IMR-90 (cell line): ENCODE measurements around the gene POLR3G. TPM values are rescaled to one million over a fixed set of nuclear protein-coding genes. Genes with fewer than 3 reads are reported as not detected.

Source experiments
- ATAC-seq: fragments of 200-7000 bp; cut with Tn5 transposase; 2 replicates; pipeline ENCODE4 v1.9.1; 2020; ENCODE audit warnings: low read depth, mild to moderate bottlenecking, moderate library complexity
- BruUV-seq: library from RNA; stranded (reverse); fragments of 400-500 nt; replicated peaks from 2 replicates; lab custom pipeline; 2021; lab: Mats Ljungman, UMichigan
- CTCF ChIA-PET: fragments of 300-600 bp; formaldehyde crosslinking; extraction: SDS; loops from one replicate; lab custom pipeline; 2021; ENCODE audit warnings: antibody characterized with exemption; lab: Yijun Ruan, JAX
- POLR2A ChIA-PET: fragments of 300-600 bp; sonication (Branson Sonifier 250); formaldehyde crosslinking; loops from one replicate; lab custom pipeline; 2022; ENCODE audit warnings: antibody characterized with exemption; ENCODE audit not compliant: unreplicated experiment; lab: Charles Lee
- DNase-seq: peaks from one replicate; pipeline ENCODE4 v3.0.0; 2013
- H2AFZ ChIP-seq: replicated peaks from 2 replicates; pipeline ENCODE3; 2013; ENCODE audit warnings: low read length, mild to moderate bottlenecking; ENCODE audit not compliant: poor library complexity
- H2AK5ac ChIP-seq: 2 replicates; pipeline ENCODE4 v1.6.1; 2013; ENCODE audit warnings: low read depth, low read length, inconsistent platforms
- H2AK9ac ChIP-seq: replicated peaks from 2 replicates; pipeline ENCODE3; 2013; ENCODE audit warnings: mild to moderate bottlenecking, low read depth, low read length, moderate library complexity; ENCODE audit not compliant: poor library complexity
- H2BK120ac ChIP-seq: 2 replicates; pipeline ENCODE4 v1.6.1; 2013; ENCODE audit warnings: low read depth, low read length, inconsistent platforms
- H2BK15ac ChIP-seq: 3 replicates; pipeline ENCODE4 v1.6.1; 2013; ENCODE audit warnings: low read depth, low read length, inconsistent platforms
- H2BK20ac ChIP-seq: 2 replicates; pipeline ENCODE4 v1.6.1; 2013; ENCODE audit warnings: low read depth, mild to moderate bottlenecking, inconsistent platforms, low read length, moderate library complexity
- H2BK5ac ChIP-seq: 2 replicates; pipeline ENCODE4 v1.6.1; 2013; ENCODE audit warnings: mild to moderate bottlenecking, low read depth, low read length, inconsistent platforms; ENCODE audit not compliant: poor library complexity, severe bottlenecking
- H3K14ac ChIP-seq: replicated peaks from 2 replicates; pipeline ENCODE4 v1.6.1; 2013; ENCODE audit warnings: low read depth, low read length, inconsistent platforms
- H3K18ac ChIP-seq: 2 replicates; pipeline ENCODE4 v1.6.1; 2013; ENCODE audit warnings: low read depth, low read length, control low read depth
- H3K23ac ChIP-seq: 2 replicates; pipeline ENCODE4 v1.6.1; 2013; ENCODE audit warnings: low read depth, low read length, inconsistent platforms
- H3K27ac ChIP-seq: 2 replicates; pipeline ENCODE4 v1.5.1; 2013; ENCODE audit warnings: mild to moderate bottlenecking, control low read depth, low read length; ENCODE audit not compliant: insufficient read depth
- H3K27me3 ChIP-seq: 2 replicates; pipeline ENCODE4 v1.6.1; 2013; ENCODE audit warnings: low read length; ENCODE audit not compliant: control insufficient read depth, insufficient read depth
- H3K36me3 ChIP-seq: 2 replicates; pipeline ENCODE4 v1.6.1; 2013; ENCODE audit warnings: low read length, mixed read lengths; ENCODE audit not compliant: control insufficient read depth, insufficient read depth
- H3K4ac ChIP-seq: 2 replicates; pipeline ENCODE4 v1.6.1; 2013; ENCODE audit warnings: low read depth, low read length, inconsistent platforms
- H3K4me1 ChIP-seq: 2 replicates; pipeline ENCODE4 v1.6.1; 2013; ENCODE audit warnings: low read length, mixed read lengths; ENCODE audit not compliant: control insufficient read depth, insufficient read depth
- H3K4me2 ChIP-seq: 2 replicates; pipeline ENCODE4 v1.6.1; 2013; ENCODE audit warnings: low read depth, mild to moderate bottlenecking, control low read depth, low read length, moderate library complexity
- H3K4me3 ChIP-seq: 2 replicates; pipeline ENCODE4 v1.5.1; 2013; ENCODE audit warnings: low read depth, mild to moderate bottlenecking, control low read depth, low read length, moderate library complexity; ENCODE audit not compliant: insufficient read depth
- H3K56ac ChIP-seq: 2 replicates; pipeline ENCODE4 v1.6.1; 2013; ENCODE audit warnings: low read length, inconsistent platforms; ENCODE audit not compliant: insufficient read depth; ENCODE audit errors: extremely low read depth
- H3K79me1 ChIP-seq, 2 experiments: 2 replicates each; pipeline ENCODE4 v1.6.1; 2013; ENCODE audit warnings: low read length in 2 of 2, inconsistent platforms in 1 of 2, low read depth in 1 of 2
- H3K9ac ChIP-seq: 2 replicates; pipeline ENCODE4 v1.6.1; 2013; ENCODE audit warnings: low read depth, low read length, control low read depth
- H3K9me1 ChIP-seq: 2 replicates; pipeline ENCODE4 v1.6.1; 2013; ENCODE audit warnings: low read length, inconsistent platforms; ENCODE audit not compliant: insufficient read depth
- H3K9me3 ChIP-seq: 2 replicates; pipeline ENCODE4 v1.6.1; 2013; ENCODE audit warnings: low read length; ENCODE audit not compliant: control insufficient read depth, insufficient read depth
- H4K20me1 ChIP-seq: 2 replicates; pipeline ENCODE4 v1.6.1; 2013; ENCODE audit warnings: low read length, inconsistent platforms; ENCODE audit not compliant: insufficient read depth
- H4K5ac ChIP-seq: 2 replicates; pipeline ENCODE4 v1.6.1; 2013; ENCODE audit warnings: mild to moderate bottlenecking, low read depth, low read length, control low read depth
- H4K8ac ChIP-seq, 2 experiments: 2 replicates each; pipeline ENCODE4 v1.6.1; 2013; ENCODE audit warnings: low read depth in 2 of 2, low read length in 2 of 2, control low read depth in 1 of 2, inconsistent platforms in 1 of 2
- H4K91ac ChIP-seq: 2 replicates; pipeline ENCODE4 v1.6.1; 2013; ENCODE audit warnings: low read depth, low read length, inconsistent platforms; ENCODE audit not compliant: insufficient read depth
- BHLHE40 ChIP-seq: fragments of 150-350 bp; IDR thresholded peaks from 2 replicates; pipeline ENCODE4 v1.6.1; 2016; ENCODE audit warnings: mild to moderate bottlenecking, low read depth, low read length
- CEBPB ChIP-seq: IDR thresholded peaks from 2 replicates; pipeline ENCODE4 v1.6.1; 2012; ENCODE audit warnings: low read depth, low read length, improper control_type of control experiment
- FOS ChIP-seq: fragments of 150-350 bp; IDR thresholded peaks from 2 replicates; pipeline ENCODE4 v1.6.1; 2016; ENCODE audit warnings: low read depth, low read length
- MAFK ChIP-seq: IDR thresholded peaks from 2 replicates; pipeline ENCODE4 v1.6.1; 2012; ENCODE audit warnings: low read depth, low read length, improper control_type of control experiment
- MAZ ChIP-seq: IDR thresholded peaks from 2 replicates; pipeline ENCODE4 v1.6.1; 2012; ENCODE audit warnings: low read depth, mild to moderate bottlenecking, low read length, improper control_type of control experiment, moderate library complexity, borderline replicate concordance
- NFE2L2 ChIP-seq: fragments of 150-350 bp; IDR thresholded peaks from 2 replicates; pipeline ENCODE4 v1.6.1; 2016; ENCODE audit warnings: low read depth, mild to moderate bottlenecking, low read length
- POLR2A ChIP-seq: IDR thresholded peaks from 2 replicates; pipeline ENCODE4 v1.6.1; 2012; ENCODE audit warnings: mild to moderate bottlenecking, low read depth, low read length
- RAD21 ChIP-seq: IDR thresholded peaks from 2 replicates; pipeline ENCODE4 v1.6.1; 2012; ENCODE audit warnings: low read length, improper control_type of control experiment
- RCOR1 ChIP-seq: IDR thresholded peaks from 2 replicates; pipeline ENCODE4 v1.6.1; 2012; ENCODE audit warnings: mild to moderate bottlenecking, low read length, improper control_type of control experiment; ENCODE audit not compliant: insufficient replicate concordance
- RFX5 ChIP-seq: IDR thresholded peaks from 2 replicates; pipeline ENCODE4 v1.8.0; 2012; ENCODE audit warnings: low read depth, mild to moderate bottlenecking, low read length, moderate library complexity
- SMC3 ChIP-seq: fragments of 150-350 bp; IDR thresholded peaks from 2 replicates; pipeline ENCODE4 v1.6.1; 2016; ENCODE audit warnings: low read depth, mild to moderate bottlenecking, antibody characterized with exemption, low read length, moderate library complexity
- dilution Hi-C: fragments of 300-500 bp; cut with HindIII; formaldehyde crosslinking; loops from one replicate; pipeline ENCODE4 v1.14.3; 2018; ENCODE audit warnings: low sequenced_read_pairs; ENCODE audit not compliant: unreplicated experiment
- in situ Hi-C: fragments of 300-500 bp; cut with MboI; formaldehyde crosslinking; loops from 3 replicates; pipeline ENCODE4 v1.14.3; 2019; ENCODE audit warnings: low sequenced_read_pairs, inconsistent platforms, mixed read lengths
- intact Hi-C: fragments of 100-400 bp; cut with micrococcal nuclease; formaldehyde crosslinking; loops from 2 replicates; pipeline ENCODE4 v1.10.0; 2022
- polyA plus RNA-seq, 3 experiments: library from polyadenylated mRNA; depleted of rRNA; stranded (reverse); fragments of >200 nt; gene quantifications; 2 replicates each; pipeline ENCODE4 v1.2.3, GENCODE V29; 2012; ENCODE audit warnings: low replicate concordance in 1 of 3
- total RNA-seq: library from RNA; depleted of rRNA; stranded (reverse); fragments of >200 nt; gene quantifications from 2 replicates; pipeline ENCODE4 v1.2.3, GENCODE V29; 2012
- TF ChIP-seq, protein P1 (sequence below): conservative IDR thresholded peaks from 2 replicates; pipeline ENCODE4 v1.5.1; 2012; ENCODE audit warnings: mild to moderate bottlenecking, low read depth, low read length, improper control_type of control experiment
- TF ChIP-seq, protein P2 (sequence below): fragments of 150-350 bp; IDR thresholded peaks from 2 replicates; pipeline ENCODE4 v1.6.1; 2016; ENCODE audit warnings: low read depth, mild to moderate bottlenecking, low read length, moderate library complexity, borderline replicate concordance
- TF ChIP-seq, protein P3 (sequence below): fragments of 150-350 bp; IDR thresholded peaks from 2 replicates; pipeline ENCODE4 v1.6.1; 2017; ENCODE audit warnings: mild to moderate bottlenecking, antibody characterized with exemption, low read length, low read depth

Gene POLR3G
- total and polyA plus RNA-seq, 2 of the 4 experiments (the other 2 are of a cell fraction): 10.6 to 11.6 TPM

DNA sequence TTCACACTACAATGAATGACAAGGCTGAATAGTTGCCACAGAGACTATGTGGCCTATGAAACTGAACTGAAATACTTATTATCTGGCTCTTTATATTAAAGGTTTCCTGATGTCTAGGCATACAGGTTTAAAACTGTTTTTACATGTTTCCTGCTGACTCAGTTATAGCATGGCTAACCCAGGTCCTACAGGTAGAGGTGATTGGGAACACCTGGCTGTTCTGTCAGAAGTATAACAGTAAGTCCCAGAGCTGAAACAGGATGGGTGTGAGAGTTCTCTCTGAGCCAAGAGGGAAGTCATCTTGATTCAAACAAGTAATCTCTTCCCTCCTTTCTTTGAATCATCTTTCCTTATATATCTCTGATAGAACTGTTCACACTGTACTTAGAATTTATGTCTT is 79.0 kb downstream of the POLR3G start:
- Histone ChIP-seq H2AK9ac (no peak overlapping the region), H4K8ac (no peak overlapping the region), H3K4me3 (no peak overlapping the region), H3K4me1 (no peaks in the 10 kb centered on the region), H3K9me1 (no peaks in the 10 kb centered on the region), H3K4me2 (no peak overlapping the region), H4K5ac (no peak overlapping the region), H2AK5ac (no peak overlapping the region), H3K79me1 (no peaks in the 10 kb centered on the region), H2BK120ac (no peak overlapping the region), H2BK15ac (no peak overlapping the region), H3K14ac (no peak overlapping the region), H3K27ac (no peak overlapping the region), H3K36me3 (no peaks in the 10 kb centered on the region), H2BK5ac (no peak overlapping the region), H3K23ac (no peak overlapping the region), H3K18ac (no peak overlapping the region), H2BK20ac (no peak overlapping the region), H3K4ac (no peak overlapping the region), H3K9me3 (no peaks in the 10 kb centered on the region), H2AFZ (no peak overlapping the region), H3K9ac (no peak overlapping the region), H3K56ac (no peak overlapping the region), H4K20me1 (no peaks in the 10 kb centered on the region), H4K91ac (no peak overlapping the region), H3K27me3 (peaks cover 23% of the 10 kb centered on the region)
- TF ChIP-seq, protein P1, sequence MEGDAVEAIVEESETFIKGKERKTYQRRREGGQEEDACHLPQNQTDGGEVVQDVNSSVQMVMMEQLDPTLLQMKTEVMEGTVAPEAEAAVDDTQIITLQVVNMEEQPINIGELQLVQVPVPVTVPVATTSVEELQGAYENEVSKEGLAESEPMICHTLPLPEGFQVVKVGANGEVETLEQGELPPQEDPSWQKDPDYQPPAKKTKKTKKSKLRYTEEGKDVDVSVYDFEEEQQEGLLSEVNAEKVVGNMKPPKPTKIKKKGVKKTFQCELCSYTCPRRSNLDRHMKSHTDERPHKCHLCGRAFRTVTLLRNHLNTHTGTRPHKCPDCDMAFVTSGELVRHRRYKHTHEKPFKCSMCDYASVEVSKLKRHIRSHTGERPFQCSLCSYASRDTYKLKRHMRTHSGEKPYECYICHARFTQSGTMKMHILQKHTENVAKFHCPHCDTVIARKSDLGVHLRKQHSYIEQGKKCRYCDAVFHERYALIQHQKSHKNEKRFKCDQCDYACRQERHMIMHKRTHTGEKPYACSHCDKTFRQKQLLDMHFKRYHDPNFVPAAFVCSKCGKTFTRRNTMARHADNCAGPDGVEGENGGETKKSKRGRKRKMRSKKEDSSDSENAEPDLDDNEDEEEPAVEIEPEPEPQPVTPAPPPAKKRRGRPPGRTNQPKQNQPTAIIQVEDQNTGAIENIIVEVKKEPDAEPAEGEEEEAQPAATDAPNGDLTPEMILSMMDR: no peak
- TF ChIP-seq RFX5: no peak
- no peak for TF ChIP-seq POLR2A
- TF ChIP-seq NFE2L2: no peak
- no peak for TF ChIP-seq FOS
- TF ChIP-seq, protein P2, sequence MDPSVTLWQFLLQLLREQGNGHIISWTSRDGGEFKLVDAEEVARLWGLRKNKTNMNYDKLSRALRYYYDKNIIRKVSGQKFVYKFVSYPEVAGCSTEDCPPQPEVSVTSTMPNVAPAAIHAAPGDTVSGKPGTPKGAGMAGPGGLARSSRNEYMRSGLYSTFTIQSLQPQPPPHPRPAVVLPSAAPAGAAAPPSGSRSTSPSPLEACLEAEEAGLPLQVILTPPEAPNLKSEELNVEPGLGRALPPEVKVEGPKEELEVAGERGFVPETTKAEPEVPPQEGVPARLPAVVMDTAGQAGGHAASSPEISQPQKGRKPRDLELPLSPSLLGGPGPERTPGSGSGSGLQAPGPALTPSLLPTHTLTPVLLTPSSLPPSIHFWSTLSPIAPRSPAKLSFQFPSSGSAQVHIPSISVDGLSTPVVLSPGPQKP: no peak
- TF ChIP-seq RCOR1: no peak
- TF ChIP-seq SMC3: no peak
- TF ChIP-seq, protein P3, sequence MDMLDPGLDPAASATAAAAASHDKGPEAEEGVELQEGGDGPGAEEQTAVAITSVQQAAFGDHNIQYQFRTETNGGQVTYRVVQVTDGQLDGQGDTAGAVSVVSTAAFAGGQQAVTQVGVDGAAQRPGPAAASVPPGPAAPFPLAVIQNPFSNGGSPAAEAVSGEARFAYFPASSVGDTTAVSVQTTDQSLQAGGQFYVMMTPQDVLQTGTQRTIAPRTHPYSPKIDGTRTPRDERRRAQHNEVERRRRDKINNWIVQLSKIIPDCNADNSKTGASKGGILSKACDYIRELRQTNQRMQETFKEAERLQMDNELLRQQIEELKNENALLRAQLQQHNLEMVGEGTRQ: no peak
- no peak for TF ChIP-seq RAD21
- no peak for TF ChIP-seq MAZ
- TF ChIP-seq CEBPB: no peak
- TF ChIP-seq BHLHE40: no peak
- TF ChIP-seq MAFK: no peak
- no peak for ATAC-seq
- no TSS peak for BruUV-seq
- dilution Hi-C loops (no loop called here), in situ Hi-C loops (no loop called here), intact Hi-C loops (no loop called here)
- no peak for DNase-seq
- ChIA-PET POLR2A (no interaction called here), CTCF (no interaction called here)
